CD4-positive, alpha-beta T cell treated with Interleukin-6 at 100 ng/mL for 8 hours (primary cell): Measurements from ENCODE around the gene MYO5C.
"Not testable (repeated sequence)": the region's sequence is repeated elsewhere in the genome, so short reads cannot be mapped to it uniquely, and the experiment has no call there.

Experiments used
- DNase-seq: peaks from one replicate; pipeline ENCODE4 v3.0.0-alpha.2; 2020; ENCODE audit warnings: mixed read lengths, low spot score

MYO5C gene

GRCh38 chr15:52165494-52166131 lies 130.0 kb downstream of the MYO5C start:
- DNase-seq = not testable (repeated sequence)

DNA sequence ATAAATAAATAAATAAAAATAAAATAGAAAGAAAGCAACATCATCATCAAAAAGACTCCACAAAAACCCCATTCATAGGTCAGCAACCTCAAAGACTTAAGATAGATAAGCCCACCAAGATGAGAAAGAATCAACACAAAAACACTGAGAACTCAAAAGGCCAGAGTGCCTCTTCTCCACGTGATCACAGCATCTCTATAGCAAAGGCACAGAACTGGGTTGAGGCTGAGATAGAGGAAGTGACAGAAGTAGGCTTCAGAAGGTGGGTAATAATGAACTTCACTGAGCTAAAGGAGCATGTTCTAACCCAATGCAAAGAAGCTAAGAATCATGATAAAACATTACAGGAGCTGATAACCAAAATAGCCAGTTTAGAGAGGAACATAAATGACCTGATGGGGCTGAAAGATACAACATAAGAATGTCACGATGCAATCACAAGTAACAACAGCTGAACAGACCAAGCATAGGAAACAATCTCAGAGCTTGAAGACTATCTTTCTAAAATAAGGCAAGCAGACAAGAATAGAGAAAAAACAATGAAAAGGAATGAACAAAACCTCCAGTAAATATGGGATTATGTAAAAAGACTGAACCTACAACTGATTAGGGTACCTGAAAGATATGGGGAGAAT lies 130.9 kb downstream of the MYO5C start:
- no peak for DNase-seq

DNA sequence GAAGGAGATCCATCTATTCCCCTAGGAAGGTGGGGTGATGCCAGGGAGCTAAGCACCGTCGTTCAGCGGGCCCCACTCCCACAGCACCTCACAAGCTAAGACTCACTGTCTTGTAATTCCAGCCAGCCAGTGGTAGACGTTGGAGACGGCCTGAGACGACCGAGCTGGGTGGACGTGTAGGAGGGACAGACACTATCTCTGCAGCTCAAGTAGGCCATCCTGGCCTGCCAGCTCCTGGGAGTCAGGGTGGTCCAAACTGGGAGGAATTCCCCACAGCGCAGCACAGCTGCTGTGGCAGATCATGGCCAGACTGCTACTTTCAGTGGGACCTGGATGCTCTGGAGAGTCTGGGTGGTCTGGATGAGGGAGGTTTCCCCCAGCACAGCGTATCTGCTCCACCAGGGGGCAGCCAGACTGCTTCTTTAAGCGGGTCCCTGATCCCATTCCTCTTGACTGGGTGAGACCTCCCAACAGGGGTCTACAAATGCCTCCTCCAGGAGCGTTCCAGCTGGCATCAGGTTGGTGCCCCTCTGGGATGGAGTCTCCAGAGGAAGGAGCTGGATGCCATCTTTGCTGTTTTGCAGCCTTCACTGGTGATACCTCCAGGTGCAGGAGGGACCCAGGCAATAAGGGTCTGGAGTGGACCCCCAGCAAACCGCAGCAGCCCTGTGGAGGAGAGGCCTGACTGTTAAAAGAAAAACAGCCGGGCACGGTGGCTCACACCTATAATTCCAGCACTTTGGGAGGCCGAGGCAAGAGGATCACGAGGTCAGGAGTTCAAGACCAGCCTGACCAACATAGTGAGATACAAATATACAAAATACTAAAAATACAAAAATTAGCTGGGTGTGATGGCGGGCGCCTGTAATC lies 132.0 kb downstream of the MYO5C start:
- DNase-seq = no peak

DNA sequence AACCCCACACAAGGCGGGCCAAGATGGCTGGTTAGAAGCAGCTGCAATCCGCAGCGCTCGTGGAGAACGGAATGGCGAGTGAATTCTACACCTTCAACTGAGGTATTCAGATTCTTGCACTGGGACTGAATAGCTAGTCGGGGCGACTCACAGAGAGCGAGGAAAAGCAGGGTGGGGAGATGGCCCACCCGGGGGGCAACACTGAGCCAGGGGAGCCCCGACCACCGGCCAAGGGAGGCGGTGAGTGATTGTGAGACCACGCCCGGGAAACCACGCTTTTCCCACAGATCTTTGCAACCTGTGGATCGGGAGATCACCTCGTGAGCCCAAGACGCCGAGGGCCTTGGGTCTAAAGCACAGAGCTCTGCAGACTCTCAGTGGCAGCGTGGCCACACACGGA lies 132.7 kb downstream of the MYO5C start:
- no peak for DNase-seq

GRCh38 chr15:52162260-52162659 lies 133.3 kb downstream of the MYO5C start:
- no peak for DNase-seq

DNA sequence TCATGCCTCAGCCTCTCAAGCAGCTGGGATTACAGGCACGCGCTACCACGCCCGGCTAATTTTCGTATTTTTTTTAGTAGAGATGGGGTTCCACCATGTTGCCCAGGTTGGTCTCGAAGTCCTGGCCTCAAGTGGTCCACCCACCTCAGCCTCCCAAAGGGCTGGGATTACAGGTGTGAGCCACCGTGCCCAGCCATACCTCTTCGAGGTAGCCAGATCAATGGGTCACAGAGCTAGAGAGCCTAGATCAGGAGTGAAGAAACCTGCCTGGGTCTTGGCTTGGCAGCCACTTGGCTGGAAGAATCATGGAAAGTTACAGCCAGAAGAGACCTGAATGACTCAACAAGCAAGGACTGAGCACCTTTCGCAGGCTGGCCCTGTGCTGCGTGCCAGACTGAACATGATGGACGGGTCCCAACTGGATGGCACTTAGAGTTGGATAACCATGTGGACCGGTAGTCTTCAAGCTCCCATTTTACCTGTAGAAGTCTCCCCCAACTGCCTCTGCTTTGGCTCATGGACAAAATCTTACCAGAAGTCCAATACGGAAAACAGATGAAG lies 134.1 kb downstream of the MYO5C start:
- no peak for DNase-seq

DNA sequence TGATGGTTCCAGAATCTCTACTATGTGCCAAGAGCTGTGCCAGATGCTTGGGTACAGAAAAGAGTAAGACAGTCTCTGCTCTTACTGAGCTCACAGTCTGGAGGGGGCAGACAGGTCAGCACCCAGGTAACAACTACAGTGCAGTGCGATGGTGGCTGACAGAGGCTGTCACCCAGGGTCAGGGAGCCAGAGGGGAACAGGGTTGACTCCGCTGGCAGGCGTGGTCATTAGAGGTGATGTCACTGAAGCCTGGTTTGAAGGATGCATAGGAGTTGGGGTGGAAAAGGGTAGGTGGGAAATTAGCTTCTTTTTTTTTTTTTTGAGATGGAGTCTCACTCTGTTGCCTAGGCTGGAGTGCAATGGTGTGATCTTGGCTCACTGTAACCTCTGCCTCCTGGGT lies 136.0 kb downstream of the MYO5C start:
- DNase-seq = no peak

- no peak for DNase-seq
Measured at GRCh38 chr15:52158084-52158765, 137.4 kb downstream of the MYO5C start.

GRCh38 chr15:52155878-52156277 lies 139.7 kb downstream of the MYO5C start:
- no peak for DNase-seq

DNA sequence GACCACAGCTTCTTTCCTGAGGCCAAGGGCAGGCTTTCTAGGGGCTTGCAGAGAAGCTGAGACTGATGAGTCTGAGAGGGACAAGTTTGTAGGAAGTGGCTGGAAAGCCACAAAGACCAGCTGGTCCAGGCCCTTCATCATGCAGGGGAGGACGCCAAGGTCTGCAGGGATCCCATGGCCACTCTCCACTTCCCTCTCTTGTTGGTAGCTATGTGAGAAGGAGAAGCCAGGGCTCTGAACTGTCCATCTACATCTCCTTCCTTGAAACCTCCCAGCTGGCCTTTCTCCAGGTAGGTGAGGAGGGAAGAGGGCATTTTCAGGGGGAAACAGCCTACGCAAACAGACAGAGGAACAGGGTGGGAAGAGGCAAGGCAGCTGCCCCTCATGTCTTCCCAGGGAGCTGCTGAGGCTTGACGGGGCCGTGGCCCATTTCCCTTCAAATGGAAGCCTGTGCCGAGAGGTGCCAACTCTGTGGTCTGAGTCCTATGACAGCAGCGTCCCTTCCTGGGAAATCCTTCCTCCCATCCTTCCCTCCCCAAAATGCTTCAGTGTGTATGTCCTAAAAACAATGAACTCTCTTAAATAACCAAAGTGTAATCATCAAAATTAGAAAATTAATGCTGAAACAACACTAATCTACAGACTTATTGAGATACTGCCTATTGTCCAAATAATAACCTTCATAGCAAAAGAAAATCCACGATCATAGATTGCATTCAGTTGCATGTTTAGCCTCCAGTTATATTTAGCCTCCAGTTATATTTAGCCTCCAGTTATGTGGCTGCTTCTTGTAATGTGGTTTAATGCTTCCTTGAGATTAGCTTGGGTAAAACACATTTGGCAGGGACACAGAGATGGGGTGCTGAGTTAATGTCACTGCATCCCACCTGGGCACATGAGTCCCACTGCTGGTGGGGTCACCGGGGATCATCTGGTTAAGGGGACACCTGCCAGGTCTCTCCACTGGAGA lies 140.4 kb downstream of the MYO5C start:
- DNase-seq = no peak

DNA sequence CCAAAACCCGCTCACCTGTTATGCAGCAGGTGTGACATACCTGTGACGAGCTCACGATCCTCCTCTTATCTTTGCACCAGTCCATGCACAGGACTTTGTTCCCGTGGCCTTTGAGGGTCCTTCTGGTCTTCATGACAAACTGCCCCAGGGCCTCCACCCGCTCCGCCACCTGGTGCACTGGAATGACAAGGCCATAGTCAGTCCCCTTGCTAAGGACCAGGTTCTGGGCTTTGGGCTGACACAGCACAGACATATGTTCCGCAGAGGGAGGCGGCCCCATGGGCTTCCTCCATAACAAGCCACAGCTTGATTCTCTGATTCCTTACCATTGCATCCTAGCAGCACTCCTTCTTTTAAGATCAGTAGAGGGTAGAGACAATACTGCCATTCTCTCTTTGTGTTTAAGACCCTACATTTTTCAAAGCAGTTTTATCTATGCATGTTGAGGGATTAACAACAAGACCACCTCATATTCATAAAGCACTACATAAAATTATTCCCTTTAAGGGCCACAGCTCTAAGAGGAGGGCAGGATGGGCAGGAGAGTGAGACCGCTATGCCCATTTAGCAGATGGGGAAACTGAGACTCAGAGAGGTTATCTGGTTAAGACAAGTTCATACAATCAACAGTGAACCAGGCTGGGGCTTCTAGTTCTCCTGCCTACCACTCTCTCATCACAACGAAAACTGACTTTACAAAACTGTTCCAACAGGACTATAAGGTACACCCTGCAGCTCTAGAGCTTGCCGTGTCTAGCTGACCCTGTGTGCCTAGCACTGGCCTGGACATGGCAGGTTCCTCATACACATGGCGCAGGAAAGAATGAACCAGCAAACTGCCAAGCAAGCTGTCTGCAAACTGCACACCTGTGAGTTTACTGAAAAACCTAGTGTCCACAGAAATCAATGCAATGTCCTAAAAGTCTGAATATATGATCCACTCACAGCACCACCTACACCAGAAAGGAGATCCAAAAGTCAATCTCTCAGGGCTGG lies 141.4 kb downstream of the MYO5C start:
- DNase-seq = no peak

GRCh38 chr15:52151353-52151752 lies 144.3 kb downstream of the MYO5C start:
- DNase-seq = no peak

DNA sequence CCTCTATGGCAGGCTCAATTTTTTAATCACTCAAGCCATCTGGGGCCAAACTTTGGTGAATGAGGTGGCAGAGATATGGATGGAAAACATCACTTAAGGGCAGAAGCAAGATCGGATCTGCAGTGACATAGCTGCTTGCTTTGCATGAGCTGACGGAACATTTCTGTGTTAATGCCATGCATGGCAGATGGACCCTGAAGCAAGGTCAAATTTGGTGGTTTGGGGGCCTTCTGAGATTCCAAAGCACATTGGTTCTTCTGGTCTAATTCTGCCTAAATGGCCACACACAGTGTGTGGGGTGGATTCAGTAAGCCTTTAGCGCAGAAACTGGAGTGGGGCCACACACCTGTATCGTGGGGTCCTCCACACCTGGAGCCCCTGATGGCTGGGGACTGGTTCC lies 144.7 kb downstream of the MYO5C start:
- DNase-seq = no peak

- no peak for DNase-seq
Measured at GRCh38 chr15:52150043-52150825, 145.4 kb downstream of the MYO5C start.

DNA sequence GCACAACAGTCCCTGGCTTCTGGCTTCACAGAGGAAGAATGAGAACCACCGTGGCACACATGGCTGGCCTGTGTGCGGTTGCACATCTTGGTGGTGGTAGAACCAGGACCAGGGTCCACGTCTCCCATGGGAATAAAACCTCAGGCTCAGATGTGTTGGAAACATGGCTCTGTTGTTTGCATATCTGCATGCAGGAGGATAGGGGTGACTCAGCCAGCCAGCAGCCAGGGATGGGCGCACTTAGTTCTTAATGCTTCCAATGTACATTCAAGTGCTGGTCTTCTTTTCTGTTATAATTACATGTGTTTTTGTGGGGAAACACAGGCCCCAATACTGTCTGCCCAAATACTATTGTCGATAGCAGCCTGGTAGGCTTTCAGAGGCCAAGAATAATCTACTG lies 147.2 kb downstream of the MYO5C start:
- no peak for DNase-seq

DNA sequence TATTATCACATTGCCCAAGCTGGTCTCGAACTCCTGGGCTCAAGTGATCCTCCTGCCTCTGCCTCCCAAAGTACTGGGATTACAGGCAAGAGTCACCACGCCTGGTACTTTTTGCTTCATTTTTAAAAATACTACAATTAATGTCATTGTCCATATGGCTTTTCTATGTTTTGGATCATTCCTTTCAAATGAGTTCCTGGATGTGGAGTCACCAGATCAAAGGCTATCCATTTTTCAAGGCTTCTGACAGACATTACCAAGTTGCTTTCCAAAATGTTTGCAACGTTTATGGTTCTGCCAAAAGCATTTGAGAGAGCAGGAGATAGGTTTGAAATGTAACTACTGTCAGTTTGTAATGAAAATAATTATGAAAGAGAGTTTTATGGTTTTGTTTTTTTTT lies 148.8 kb downstream of the MYO5C start:
- no peak for DNase-seq

GRCh38 chr15:52146261-52146660 lies 149.3 kb downstream of the MYO5C start:
- DNase-seq = no peak

DNA sequence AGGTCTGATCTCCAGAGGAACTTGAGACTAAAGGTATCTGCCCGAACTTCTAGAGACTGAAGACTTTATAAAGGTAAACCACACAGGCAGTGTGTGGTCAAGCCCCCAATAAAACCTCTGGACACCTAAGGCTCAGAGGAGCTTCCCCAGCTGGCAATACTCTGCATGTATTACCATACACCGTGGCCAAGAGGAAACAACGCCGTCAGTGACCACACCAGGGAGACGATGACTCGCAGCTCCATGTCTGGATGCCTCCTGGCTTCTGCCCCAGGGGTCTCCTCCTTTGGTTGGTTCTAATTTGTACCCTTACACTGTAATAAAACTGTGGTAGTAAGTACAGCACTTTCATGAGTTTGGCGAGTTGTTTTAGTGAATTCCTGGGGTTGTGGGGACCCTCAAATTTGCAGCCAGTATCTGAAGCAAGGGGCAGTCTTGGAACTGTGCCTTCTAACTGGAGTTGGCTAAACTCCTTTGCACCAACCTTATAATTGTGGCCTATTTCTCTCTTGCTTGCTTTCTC lies 150.9 kb downstream of the MYO5C start:
- DNase-seq = no peak

DNA sequence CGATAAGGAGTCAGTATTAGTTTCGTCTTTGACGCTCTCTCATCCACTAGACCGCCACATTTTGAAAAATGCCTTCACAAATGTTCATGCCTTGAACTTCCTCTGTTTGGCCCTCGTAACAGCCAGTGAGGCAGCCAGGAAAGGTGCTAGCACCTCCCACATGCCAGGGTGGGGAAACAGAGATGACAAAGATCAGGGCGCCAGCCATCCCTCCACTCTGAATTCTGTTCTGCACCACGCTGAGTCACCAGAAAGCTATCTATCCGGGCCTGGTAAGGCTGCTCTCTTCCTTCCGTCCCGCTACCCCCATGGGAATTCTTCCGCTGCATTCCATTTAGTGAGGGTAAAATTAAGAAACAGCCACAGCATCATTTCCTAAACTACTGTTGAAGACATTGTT lies 151.7 kb downstream of the MYO5C start:
- DNase-seq = no peak
